Activated CD8-positive, alpha-beta T cell treated with anti-CD3 and anti-CD28 coated beads for 36 hours (primary cell): Measurements from ENCODE around the gene KIAA2012. TPM values are rescaled to one million over a fixed set of nuclear protein-coding genes. Genes with fewer than 3 reads are reported as not detected.

Experiments
- ATAC-seq: fragments of 200-7000 bp; cut with Tn5 transposase; one replicate; pipeline ENCODE4 v1.10.0; 2021; ENCODE audit warnings: mild to moderate bottlenecking, moderate library complexity
- CTCF ChIA-PET: fragments of 350-600 bp; sonication (Branson Sonifier 250); formaldehyde crosslinking; loops from one replicate; lab custom pipeline; 2021; ENCODE audit warnings: antibody characterized with exemption; lab: Charles Lee
- POLR2A ChIA-PET: fragments of 350-600 bp; sonication (Branson Sonifier 250); formaldehyde crosslinking; loops from one replicate; lab custom pipeline; 2021; ENCODE audit warnings: antibody characterized with exemption; lab: Charles Lee
- DNase-seq: peaks from one replicate; pipeline ENCODE4 v3.0.0-alpha.2; 2020
- H3K27ac Mint-ChIP-seq: one replicate; pipeline ENCODE4 v1.8.0; 2021; ENCODE audit warnings: mild to moderate bottlenecking, mixed read lengths
- H3K27me3 Mint-ChIP-seq: one replicate; pipeline ENCODE4 v1.8.0; 2021; ENCODE audit warnings: mixed read lengths
- H3K36me3 Mint-ChIP-seq: one replicate; pipeline ENCODE4 v1.8.0; 2021; ENCODE audit warnings: low read depth, mixed read lengths
- H3K4me1 Mint-ChIP-seq: one replicate; pipeline ENCODE4 v1.8.0; 2021; ENCODE audit warnings: low read depth, mixed read lengths
- H3K4me3 Mint-ChIP-seq: one replicate; pipeline ENCODE4 v1.8.0; 2021; ENCODE audit warnings: mild to moderate bottlenecking, moderate library complexity, mixed read lengths
- H3K9me3 Mint-ChIP-seq: one replicate; pipeline ENCODE4 v1.8.0; 2021; ENCODE audit warnings: mixed read lengths
- intact Hi-C: fragments of 100-400 bp; cut with micrococcal nuclease; formaldehyde crosslinking; loops from one replicate; pipeline ENCODE4 v1.10.0; 2022
- total RNA-seq, 2 experiments: library from RNA; stranded (reverse); gene quantifications; one replicate each; pipeline ENCODE4 v1.2.3, GENCODE V29; 2021
- TF ChIP-seq, protein P1 (sequence below): fragments of 200-600 bp; IDR thresholded peaks from one replicate; pipeline ENCODE4 v1.8.0; 2022; ENCODE audit warnings: antibody characterized with exemption, mild to moderate bottlenecking

Gene KIAA2012
- total RNA-seq, 2 experiments from 2014 or later, result not detected

DNA sequence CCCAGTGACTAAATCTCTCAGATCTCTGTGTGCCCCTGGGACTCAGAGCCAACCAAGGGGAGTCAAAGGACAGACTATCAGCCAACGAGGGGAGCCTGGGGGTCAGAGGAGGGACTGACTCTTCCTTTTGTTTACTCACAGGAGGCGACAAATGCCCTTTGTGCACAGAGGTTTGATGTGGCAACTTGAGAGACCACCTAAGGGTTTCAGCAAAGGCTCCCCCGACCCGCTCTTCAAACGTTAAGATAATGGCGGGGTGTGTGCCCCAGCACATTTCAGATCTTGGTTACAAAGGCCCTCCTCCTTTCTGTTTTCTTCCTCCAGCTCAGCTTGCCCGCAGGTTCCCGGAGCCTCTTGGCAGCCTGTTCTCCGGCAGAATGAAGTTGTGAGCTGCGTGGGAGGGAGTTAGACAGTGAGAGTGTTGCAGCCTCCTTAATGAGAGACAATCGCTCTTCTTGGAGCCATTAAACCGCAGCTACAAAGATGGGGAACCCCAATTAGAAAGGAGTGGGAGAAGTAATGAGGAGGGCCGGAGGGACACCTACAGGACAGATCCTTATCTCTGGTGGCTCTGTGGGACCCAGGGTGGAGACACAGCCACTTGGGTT, 76.2 kb downstream of the KIAA2012 start:
- Mint-ChIP-seq H3K4me1 (peaks cover 5% of the 10 kb centered on the region), H3K27me3 (peaks cover 11% of the 10 kb centered on the region), H3K36me3 (no peaks in the 10 kb centered on the region), H3K9me3 (no peaks in the 10 kb centered on the region), H3K4me3 (no peak overlapping the region), H3K27ac (no peak overlapping the region)
- intact Hi-C loops, result no loop called here
- TF ChIP-seq, protein P1, sequence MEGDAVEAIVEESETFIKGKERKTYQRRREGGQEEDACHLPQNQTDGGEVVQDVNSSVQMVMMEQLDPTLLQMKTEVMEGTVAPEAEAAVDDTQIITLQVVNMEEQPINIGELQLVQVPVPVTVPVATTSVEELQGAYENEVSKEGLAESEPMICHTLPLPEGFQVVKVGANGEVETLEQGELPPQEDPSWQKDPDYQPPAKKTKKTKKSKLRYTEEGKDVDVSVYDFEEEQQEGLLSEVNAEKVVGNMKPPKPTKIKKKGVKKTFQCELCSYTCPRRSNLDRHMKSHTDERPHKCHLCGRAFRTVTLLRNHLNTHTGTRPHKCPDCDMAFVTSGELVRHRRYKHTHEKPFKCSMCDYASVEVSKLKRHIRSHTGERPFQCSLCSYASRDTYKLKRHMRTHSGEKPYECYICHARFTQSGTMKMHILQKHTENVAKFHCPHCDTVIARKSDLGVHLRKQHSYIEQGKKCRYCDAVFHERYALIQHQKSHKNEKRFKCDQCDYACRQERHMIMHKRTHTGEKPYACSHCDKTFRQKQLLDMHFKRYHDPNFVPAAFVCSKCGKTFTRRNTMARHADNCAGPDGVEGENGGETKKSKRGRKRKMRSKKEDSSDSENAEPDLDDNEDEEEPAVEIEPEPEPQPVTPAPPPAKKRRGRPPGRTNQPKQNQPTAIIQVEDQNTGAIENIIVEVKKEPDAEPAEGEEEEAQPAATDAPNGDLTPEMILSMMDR, result no peak
- ChIA-PET POLR2A (no interaction called here), CTCF (interaction anchor here (0.8 kb wide), 1 partner anchor 10 kb away, joined by 3 read pairs; no protein-coding TSS in a partner anchor)
- DNase-seq, result no peak
- ATAC-seq, result no peak

DNA sequence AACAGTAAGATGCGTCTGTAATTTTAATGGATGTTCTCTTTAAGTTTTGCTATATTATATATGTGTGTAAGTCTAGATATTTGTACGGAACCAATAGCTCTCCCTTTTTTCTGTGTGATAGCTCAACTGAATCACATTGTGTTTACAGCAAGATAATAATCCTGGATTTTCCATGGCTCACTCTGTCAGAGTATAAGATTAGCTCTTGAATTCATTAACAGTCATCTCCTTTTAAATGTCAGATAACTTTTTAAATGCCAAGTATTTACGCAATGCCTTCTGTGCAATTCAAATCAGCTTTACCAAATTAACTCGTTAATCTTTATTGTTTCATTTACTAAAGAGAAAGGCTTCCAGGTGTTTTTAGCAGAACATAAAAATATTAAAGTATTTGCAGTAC, 76.9 kb downstream of the KIAA2012 start:
- CTCF ChIA-PET, result interaction anchor here (0.8 kb wide), 1 partner anchor 10 kb away, joined by 3 read pairs; no protein-coding TSS in a partner anchor
- ATAC-seq, result no peak

DNA sequence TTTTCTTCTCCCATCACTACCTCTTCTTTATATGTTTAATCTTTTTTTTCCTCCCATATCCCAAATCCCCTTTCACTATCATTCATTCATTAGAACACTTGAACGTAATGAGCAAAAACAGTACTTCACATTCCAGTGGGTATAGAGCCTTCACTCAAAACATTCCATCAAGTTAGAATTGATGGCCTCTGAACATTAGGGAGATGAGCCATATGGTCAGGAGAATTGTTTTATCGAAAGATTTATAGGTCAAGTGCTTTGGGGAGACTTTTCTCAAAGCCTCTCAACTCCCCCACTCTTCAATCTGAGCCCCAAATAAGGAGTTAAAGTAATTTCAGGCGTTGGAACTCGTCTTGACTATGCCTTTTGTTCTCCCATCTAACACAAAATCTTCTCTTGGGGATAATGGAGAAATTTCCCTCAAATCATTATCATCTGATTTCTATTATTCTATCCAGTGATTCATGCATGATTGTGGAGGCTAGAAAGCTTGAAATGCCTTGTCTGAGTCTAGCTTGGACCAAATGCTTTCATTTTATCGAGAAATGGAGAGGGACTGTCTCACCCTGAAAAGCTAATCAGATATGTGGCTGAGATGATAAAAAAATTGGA, 79.2 kb downstream of the KIAA2012 start:
- Mint-ChIP-seq H3K4me1 (no peaks in the 10 kb centered on the region), H3K27ac (no peak overlapping the region), H3K9me3 (no peaks in the 10 kb centered on the region), H3K27me3 (peaks cover 13% of the 10 kb centered on the region), H3K4me3 (no peak overlapping the region), H3K36me3 (no peaks in the 10 kb centered on the region)
- TF ChIP-seq, protein P1, result no peak
- DNase-seq (no peak), ATAC-seq (no peak)
- POLR2A ChIA-PET, result no interaction called here
- CTCF ChIA-PET, result no interaction called here
- intact Hi-C loops, result no loop called here

More for the DNA sequence above, 76.9 kb downstream of the KIAA2012 start:
- peaks cover 9% of the 10 kb centered on the region for H3K27me3 Mint-ChIP-seq
- POLR2A ChIA-PET, result no interaction called here
- intact Hi-C loops, result no loop called here
- no peaks in the 10 kb centered on the region for H3K9me3 Mint-ChIP-seq
- H3K4me1 Mint-ChIP-seq, result peaks cover 1% of the 10 kb centered on the region
- no peak overlapping the region for H3K4me3 Mint-ChIP-seq
- TF ChIP-seq, protein P1, result no peak
- H3K27ac Mint-ChIP-seq, result no peak overlapping the region
- DNase-seq, result no peak
- no peaks in the 10 kb centered on the region for H3K36me3 Mint-ChIP-seq

DNA sequence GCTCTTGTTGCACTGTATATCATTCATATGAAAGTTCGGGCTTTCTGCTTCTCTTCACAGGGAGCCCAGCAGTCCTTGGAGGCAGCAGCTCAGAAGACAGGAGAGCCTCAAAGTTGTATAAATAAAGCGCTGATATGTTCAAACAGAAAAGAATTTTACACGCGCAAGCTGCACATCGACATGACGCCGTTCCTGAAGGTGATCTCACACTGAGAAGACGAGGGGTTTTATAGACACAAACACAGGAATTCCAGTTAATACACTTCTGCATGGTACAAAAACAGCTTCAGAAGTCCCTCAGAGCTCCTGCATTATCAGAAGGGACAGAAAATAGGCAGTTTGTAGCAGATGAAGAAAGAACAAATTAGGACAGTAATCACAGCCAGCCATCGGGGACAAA, 81.6 kb downstream of the KIAA2012 start:
- ChIA-PET CTCF (interaction anchor here (1.0 to 1.5 kb wide), 3 partner anchors 9 to 294 kb away, joined by 3 to 4 read pairs (median 4); no protein-coding TSS in a partner anchor), POLR2A (no interaction called here)
- no peak for ATAC-seq

More for the DNA sequence above, 81.6 kb downstream of the KIAA2012 start:
- Mint-ChIP-seq H3K27me3 (peaks cover 13% of the 10 kb centered on the region), H3K4me3 (no peak overlapping the region), H3K27ac (no peak overlapping the region), H3K9me3 (no peaks in the 10 kb centered on the region), H3K36me3 (no peaks in the 10 kb centered on the region), H3K4me1 (no peaks in the 10 kb centered on the region)
- TF ChIP-seq, protein P1, result no peak
- DNase-seq, result no peak
- intact Hi-C loops, result no loop called here
